Left ventricle myocardium superior (tissue), 1 donor: ENCODE results near the gene KLHDC8A. TPM values are rescaled to one million over a fixed set of nuclear protein-coding genes. Genes with fewer than 3 reads are reported as not detected.

ENCODE experiments used
- ATAC-seq: fragments of 200-7000 bp; cut with Tn5 transposase; one replicate; pipeline ENCODE4 v1.9.1; 2020; ENCODE audit warnings: mild to moderate bottlenecking, moderate library complexity
- DNase-seq: peaks from one replicate; pipeline ENCODE4 v3.0.0-alpha.2; 2020
- intact Hi-C: fragments of 100-400 bp; cut with micrococcal nuclease; formaldehyde crosslinking; loops from one replicate; pipeline ENCODE4 v1.11.0; 2022
- total RNA-seq: library from RNA; stranded (reverse); fragmentation: NEBNext Ultra II Directional; extraction: Animal tissue kit (Norgen Biotek cat#: 25700); gene quantifications from one replicate; pipeline ENCODE4 v1.2.1, GENCODE V29; 2021
- donor health status: DM: no; HTN: yes; CAD: no; lungs with severe emphysema.

Gene KLHDC8A
- total RNA-seq, 1 donor from 2014 or later, result not detected

- DNase-seq (no peak), ATAC-seq (peak; percentile 27)
- intact Hi-C loops, result loop anchor here (2.0 kb wide), 1 partner anchor 51 kb away; no protein-coding TSS in a partner anchor
Observed at GRCh38 chr1:205325334-205325884, 31.3 kb downstream of the KLHDC8A start.

- no peak for DNase-seq
- intact Hi-C loops, result loop anchor here (2.0 kb wide), 1 partner anchor 50 kb away; no protein-coding TSS in a partner anchor
- no peak for ATAC-seq
Observed at GRCh38 chr1:205324781-205325180, 31.9 kb downstream of the KLHDC8A start.

- intact Hi-C loops, result loop anchor here (2.0 kb wide), 1 partner anchor 49 kb away; no protein-coding TSS in a partner anchor
- DNase-seq (no peak), ATAC-seq (no peak)
Observed at GRCh38 chr1:205323794-205324193, 32.9 kb downstream of the KLHDC8A start.

- ATAC-seq (no peak), DNase-seq (no peak)
- intact Hi-C loops, result no loop called here
Observed at GRCh38 chr1:205321959-205322283, 34.8 kb downstream of the KLHDC8A start.

GRCh38 chr1:205321162-205321958 is 35.4 kb downstream of the KLHDC8A start, which contains the start of gene NUAK2:
NUAK2 (minus strand) TSS chr1:205321745; CDS start chr1:205321628, 117 bp downstream.
- DNase-seq (peak; percentile 96), ATAC-seq (peak; percentile 91)
- intact Hi-C loops, result no loop called here

GRCh38 chr1:205319081-205320018 is 37.4 kb downstream of the KLHDC8A start:
- peak; percentile 38 for ATAC-seq
- intact Hi-C loops, result no loop called here
- DNase-seq, result peak; percentile 77

- no peak for DNase-seq
- intact Hi-C loops, result no loop called here
Observed at GRCh38 chr1:205318231-205318991, 38.3 kb downstream of the KLHDC8A start.

GRCh38 chr1:205317311-205317917 is 39.3 kb downstream of the KLHDC8A start:
- DNase-seq (peak; percentile 88), ATAC-seq (peak; percentile 68)
- intact Hi-C loops, result no loop called here

More at GRCh38 chr1:205318231-205318991, 38.3 kb downstream of the KLHDC8A start:
- no peak for ATAC-seq

- DNase-seq, result peak; percentile 47
- ATAC-seq, result peak; percentile 54
- intact Hi-C loops, result no loop called here
Observed at GRCh38 chr1:205316161-205316566, 40.6 kb downstream of the KLHDC8A start.

- intact Hi-C loops, result no loop called here
- ATAC-seq (no peak), DNase-seq (no peak)
Observed at GRCh38 chr1:205315008-205315618, 41.6 kb downstream of the KLHDC8A start.

GRCh38 chr1:205313563-205314308 is 43.0 kb downstream of the KLHDC8A start:
- ATAC-seq (peak; percentile 36), DNase-seq (peak; percentile 63)
- intact Hi-C loops, result no loop called here

GRCh38 chr1:205312866-205313562 is 43.7 kb downstream of the KLHDC8A start:
- no peak for DNase-seq
- intact Hi-C loops, result no loop called here
- ATAC-seq, result no peak

- intact Hi-C loops, result no loop called here
- ATAC-seq, result no peak
- no peak for DNase-seq
Observed at GRCh38 chr1:205310976-205311704, 45.6 kb downstream of the KLHDC8A start.

GRCh38 chr1:205309741-205310140 is 47.0 kb downstream of the KLHDC8A start:
- ATAC-seq (no peak), DNase-seq (no peak)
- intact Hi-C loops, result no loop called here

GRCh38 chr1:205306929-205307566 is 49.7 kb downstream of the KLHDC8A start:
- ATAC-seq (no peak), DNase-seq (no peak)
- intact Hi-C loops, result no loop called here

GRCh38 chr1:205304695-205305070 is 52.0 kb downstream of the KLHDC8A start:
- no peak for DNase-seq
- no peak for ATAC-seq
- intact Hi-C loops, result no loop called here
